HL-60/S4 treated with retinoic acid at 250 ng/mL for 4 days and 3 days (cell line): ENCODE results near the gene ROPN1.

Experiments used
- in situ Hi-C: fragments of 300-500 bp; cut with MboI; formaldehyde crosslinking; loops from 2 replicates; pipeline ENCODE4 v1.7.0; 2022; ENCODE audit warnings: low sequenced_read_pairs

ROPN1 gene

DNA sequence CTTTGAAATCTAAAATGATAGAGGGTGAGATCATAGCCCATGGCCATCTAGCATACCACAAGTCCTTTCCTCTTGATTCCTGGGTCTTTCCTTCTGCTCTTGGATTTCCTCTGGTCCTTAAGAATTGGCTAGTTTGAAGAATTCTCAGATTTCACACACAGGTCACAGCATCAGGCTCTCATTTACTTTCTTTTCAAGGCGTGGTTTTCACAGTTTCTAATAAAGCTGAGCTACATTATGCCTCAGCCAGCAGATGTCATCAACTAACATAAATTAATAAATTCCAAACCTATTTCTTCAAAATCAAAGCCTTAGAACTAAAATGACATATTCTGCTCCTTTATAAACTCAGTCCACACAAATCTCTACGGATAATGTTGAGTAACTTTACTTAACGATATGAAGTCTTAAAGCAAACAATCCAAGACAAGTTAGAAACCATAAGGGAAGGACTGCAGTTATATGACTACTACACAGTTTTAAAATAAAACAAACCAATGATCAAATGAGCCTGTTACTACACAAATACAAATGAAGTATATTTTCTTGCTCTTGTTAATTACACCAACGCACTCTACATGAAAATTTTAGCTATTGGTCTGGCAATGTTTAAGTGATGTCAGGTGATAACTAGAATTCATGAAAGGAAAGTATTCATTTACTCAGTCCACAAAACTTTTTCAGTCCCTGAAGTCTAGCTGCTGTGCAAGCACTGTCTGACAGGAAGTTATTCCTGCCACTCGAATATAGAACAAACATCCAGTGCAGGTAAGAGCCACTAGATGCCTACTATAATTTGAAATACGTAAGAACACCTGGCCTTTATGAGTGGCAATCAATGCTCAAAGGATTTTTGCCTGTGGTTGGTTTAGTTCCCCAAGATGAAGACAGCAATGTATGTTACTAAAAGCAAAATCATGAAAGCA is 40.1 kb downstream of the ROPN1 start:
- in situ Hi-C loops = no loop called here

- in situ Hi-C loops = no loop called here
These were observed 42.3 kb downstream of the ROPN1 start for GRCh38 chr3:123949641-123950040.

GRCh38 chr3:123948449-123948848 is 43.5 kb downstream of the ROPN1 start:
- in situ Hi-C loops = no loop called here

GRCh38 chr3:123947482-123947881 is 44.4 kb downstream of the ROPN1 start:
- in situ Hi-C loops = no loop called here

DNA sequence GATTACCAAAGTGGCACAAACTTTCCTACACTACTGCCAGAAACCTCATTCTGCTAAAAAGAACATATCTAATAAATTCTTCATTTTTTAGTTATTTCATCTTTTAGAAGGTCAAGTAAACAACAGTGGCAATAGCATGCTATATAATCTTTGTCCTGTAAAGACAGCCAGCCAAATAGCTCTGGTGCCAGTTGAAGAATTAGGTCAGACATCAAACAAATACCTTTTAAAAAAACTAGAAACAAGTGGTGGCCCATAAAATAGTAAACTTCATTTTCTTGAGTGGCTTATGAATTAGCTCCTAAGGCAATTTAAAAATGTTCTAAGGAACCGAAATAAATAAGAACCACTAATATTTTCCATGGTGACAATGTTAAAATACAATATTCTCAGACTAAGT is 50.4 kb downstream of the ROPN1 start:
- in situ Hi-C loops = no loop called here

GRCh38 chr3:123941121-123941520 is 50.8 kb downstream of the ROPN1 start:
- in situ Hi-C loops = no loop called here

- in situ Hi-C loops = no loop called here
These were observed 52.2 kb downstream of the ROPN1 start for GRCh38 chr3:123939706-123940105.

GRCh38 chr3:123936400-123936799 is 55.5 kb downstream of the ROPN1 start:
- in situ Hi-C loops = no loop called here

GRCh38 chr3:123935830-123936229 is 56.1 kb downstream of the ROPN1 start:
- in situ Hi-C loops = no loop called here

- in situ Hi-C loops = no loop called here
These were observed 57.7 kb downstream of the ROPN1 start for GRCh38 chr3:123934250-123934649.

GRCh38 chr3:123930445-123930844 is 61.5 kb downstream of the ROPN1 start:
- in situ Hi-C loops = no loop called here

- in situ Hi-C loops = no loop called here
These were observed 62.6 kb downstream of the ROPN1 start for GRCh38 chr3:123929325-123929724.

DNA sequence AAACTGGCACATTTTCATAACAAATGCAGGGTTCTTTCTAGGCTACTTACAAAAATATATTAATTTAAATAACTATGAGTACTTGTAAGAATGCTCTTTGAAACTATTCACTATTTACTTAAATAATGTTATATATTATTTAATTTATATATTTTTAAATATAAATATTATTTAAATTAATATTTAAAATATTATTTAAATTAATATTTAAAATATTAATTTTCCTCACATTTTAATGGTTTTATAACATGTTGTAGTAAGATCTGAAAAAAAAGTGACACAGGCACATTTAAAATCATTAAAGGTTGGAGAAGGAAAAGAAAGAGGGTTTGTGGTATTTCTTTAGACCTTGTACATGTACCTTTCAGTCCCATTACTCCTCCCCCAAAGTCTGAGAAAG is 65.5 kb downstream of the ROPN1 start:
- in situ Hi-C loops = no loop called here

DNA sequence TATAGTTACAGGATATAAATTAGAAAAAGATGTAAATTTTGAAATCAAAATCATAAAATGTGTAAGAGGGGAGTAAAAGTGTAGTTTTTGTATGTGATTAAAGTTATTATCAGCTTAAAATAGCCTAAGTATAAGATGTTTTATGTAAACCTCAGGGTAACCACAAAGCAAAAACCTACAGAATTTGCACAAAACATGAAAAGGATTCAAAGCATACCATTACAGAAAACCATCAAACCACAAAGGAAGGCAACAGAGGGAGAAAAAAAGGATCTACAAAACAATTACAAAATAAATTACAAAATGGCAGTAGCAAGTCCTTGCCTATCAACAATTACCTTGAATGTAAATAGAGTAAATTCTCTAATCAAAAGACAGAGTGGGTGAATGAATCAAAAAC is 71.1 kb downstream of the ROPN1 start:
- in situ Hi-C loops = no loop called here

- in situ Hi-C loops = no loop called here
These were observed 71.5 kb downstream of the ROPN1 start for GRCh38 chr3:123920383-123920782.

GRCh38 chr3:123919353-123919752 is 72.6 kb downstream of the ROPN1 start:
- in situ Hi-C loops = no loop called here
